ENCODE data around the gene C20orf144. TPM values are rescaled to one million over a fixed set of nuclear protein-coding genes. Genes with fewer than 3 reads are reported as not detected.

C20orf144 gene
- total RNA-seq (2014; rRNA removed) = 0.17 TPM in 1 of 2 replicates, not detected in the other
- percentile 21 among the genes with signal in this experiment for Bru-seq, nascent RNA
- BruChase-seq, experiment 1, labeled RNA remaining after a 6-hour chase = percentile 29 among the genes with signal in this experiment
- BruChase-seq, experiment 2, labeled RNA remaining after a 2-hour chase = percentile 37 among the genes with signal in this experiment
- long read RNA-seq = 0 reads

DNA sequence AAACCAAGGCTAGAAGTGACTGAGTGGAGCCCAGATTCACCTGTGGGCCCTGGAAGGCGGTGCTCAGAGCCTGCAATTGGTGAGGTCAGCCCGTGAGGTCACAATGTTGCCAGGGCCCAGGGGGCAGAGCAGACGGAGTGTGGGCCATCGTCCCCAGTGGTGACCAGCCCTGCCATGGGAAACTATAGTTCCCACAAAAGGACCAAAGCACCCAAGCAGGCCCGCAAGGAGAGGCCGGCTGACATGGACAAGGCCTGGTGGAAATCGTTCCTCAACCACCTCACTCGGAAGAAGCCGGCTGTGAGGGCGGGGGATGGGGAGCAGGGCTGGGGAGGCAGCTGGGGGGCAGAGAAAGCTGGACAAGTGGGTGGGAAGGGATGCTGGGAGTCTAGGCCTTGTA is at the start of gene C20orf144:
TSS of gene C20orf144 (plus strand) at position 156 of the 400 bp plus-strand sequence. CDS start at position 175, 19 bp downstream.
- Histone ChIP-seq H3K4me2 (ENCODE audit: low read length) (peak within 1 kb of the TSS; percentile 98), H3K79me2 (ENCODE audit: low read length) (no peaks in the 10 kb centered on the region), H3K9ac (ENCODE audit: low read length) (peak within 1 kb of the TSS; percentile 73), H3K9me3 (ENCODE audit: low read length) (no peaks in the 10 kb centered on the region), H3K27me3 (ENCODE audit: low read length) (no peaks in the 10 kb centered on the region), H3K4me1 (ENCODE audit: insufficient read depth, low read length) (peaks cover 14% of the 10 kb centered on the region; the same call in 1 of the 2 replicates), H4K20me1 (ENCODE audit: low read length) (no peaks in the 10 kb centered on the region), H3K27ac (ENCODE audit: low read length) (no peak within 1 kb of the TSS), H3K4me3 (ENCODE audit: low read length) (peak within 1 kb of the TSS; percentile 81), H3K36me3 (ENCODE audit: low read depth, low read length) (no peaks in the 10 kb centered on the region; the same call in 1 of the 2 replicates), H2AFZ (ENCODE audit: low read length) (peak within 1 kb of the TSS; percentile 91), H3F3A (ENCODE audit: low read length, unreplicated experiment) (no peaks in the 10 kb centered on the region), H3K9me2 (replicated peaks; ENCODE audit: low read length) (no peaks in the 10 kb centered on the region)
- ATAC-seq (no peak), DNase-seq (no peak)
- intact Hi-C loops (cut with micrococcal nuclease) = no loop called here
- no peak for TF ChIP-seq CTCF (conservative IDR thresholded peaks at IDR 0.05; ENCODE audit: low read depth, low read length)
- TF ChIP-seq EZH2phosphoT487 (IDR thresholded peaks at IDR 0.05; ENCODE audit: borderline replicate concordance, low read length) = no peak
- TF ChIP-seq EZH2 (IDR thresholded peaks at IDR 0.05; ENCODE audit: low read length, unreplicated experiment) = no peak
- ChIA-PET CTCF (no interaction called here), POLR2A (ENCODE audit: unreplicated experiment) (no interaction called here)
- BruUV-seq (replicated peaks) = no TSS peak

DNA sequence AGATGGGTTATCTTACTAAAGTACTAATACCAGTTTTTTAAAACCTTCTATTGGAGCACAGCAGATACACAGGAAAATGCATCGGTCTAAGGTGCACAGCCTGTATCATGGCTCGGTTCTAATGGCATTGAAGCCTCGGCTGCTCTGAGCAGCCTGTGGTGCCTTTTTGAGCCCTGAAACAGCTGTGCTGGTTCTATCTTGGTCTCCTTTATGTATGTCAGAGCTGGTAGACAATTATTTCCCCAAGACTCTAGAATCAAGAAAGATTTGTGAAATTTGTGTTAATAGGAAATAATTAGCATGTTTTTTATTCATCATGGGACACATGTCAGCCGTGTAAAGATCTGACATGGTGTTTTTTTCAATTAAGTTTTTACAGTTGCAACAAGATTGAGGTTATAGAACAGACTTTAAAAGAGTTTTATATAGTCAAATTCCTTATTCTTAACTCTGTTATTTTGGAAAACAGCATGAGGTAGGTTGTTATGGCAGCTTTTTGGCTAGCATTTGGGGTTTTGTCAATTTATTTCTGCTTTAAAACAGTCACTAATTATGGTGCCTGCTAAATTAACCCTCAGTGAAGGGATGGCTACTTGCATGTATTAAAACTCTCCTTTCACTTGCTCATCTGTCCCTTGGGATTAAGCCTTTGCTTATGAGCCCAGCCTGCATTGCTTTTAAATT is 40.3 kb upstream of the C20orf144 start:
- no peak overlapping the region for H3K9ac ChIP-seq (ENCODE audit: low read length)
- H2AFZ ChIP-seq (ENCODE audit: low read length) = no peak overlapping the region
- H3K9me3 ChIP-seq (ENCODE audit: low read length) = no peaks in the 10 kb centered on the region
- ChIA-PET POLR2A (ENCODE audit: unreplicated experiment) (no interaction called here), CTCF (no interaction called here)
- H3K27me3 ChIP-seq (ENCODE audit: low read length) = no peaks in the 10 kb centered on the region
- TF ChIP-seq CTCF (conservative IDR thresholded peaks at IDR 0.05; ENCODE audit: low read depth, low read length) (no peak), EZH2 (IDR thresholded peaks at IDR 0.05; ENCODE audit: low read length, unreplicated experiment) (no peak), EZH2phosphoT487 (IDR thresholded peaks at IDR 0.05; ENCODE audit: borderline replicate concordance, low read length) (no peak)
- BruUV-seq (replicated peaks) = no TSS peak
- no peaks in the 10 kb centered on the region for H3K79me2 ChIP-seq (ENCODE audit: low read length)
- intact Hi-C loops (cut with micrococcal nuclease) = no loop called here
- DNase-seq (no peak), ATAC-seq (no peak)
- H3K9me2 ChIP-seq (replicated peaks; ENCODE audit: low read length) = no peaks in the 10 kb centered on the region
- no peak overlapping the region for H3K4me3 ChIP-seq (ENCODE audit: low read length)
- H3K4me2 ChIP-seq (ENCODE audit: low read length) = no peak overlapping the region
- peaks cover 9% of the 10 kb centered on the region; the same call in 1 of the 2 replicates for H3K36me3 ChIP-seq (ENCODE audit: low read depth, low read length)
- no peak overlapping the region for H3K27ac ChIP-seq (ENCODE audit: low read length)
- H3F3A ChIP-seq (ENCODE audit: low read length, unreplicated experiment) = no peaks in the 10 kb centered on the region
- H4K20me1 ChIP-seq (ENCODE audit: low read length) = no peaks in the 10 kb centered on the region
- no peaks in the 10 kb centered on the region for H3K4me1 ChIP-seq (ENCODE audit: insufficient read depth, low read length)

All from PC-3 (cell line).